GM12864 (cell line): ENCODE data around the gene NQO2.
"Not testable (repeated sequence)": the region's sequence is repeated elsewhere in the genome, so short reads cannot be mapped to it uniquely, and the experiment has no call there.

Experiments used
- DNase-seq: peaks from one replicate; pipeline ENCODE4 v3.0.0-alpha.2; 2011; ENCODE audit warnings: low read depth
- H3K4me3 ChIP-seq: 2 replicates; pipeline ENCODE4 v1.5.1; 2011; ENCODE audit warnings: mild to moderate bottlenecking, low read depth, low read length, control low read depth
- CTCF ChIP-seq: IDR thresholded peaks from 2 replicates; pipeline ENCODE4 v1.5.1; 2011; ENCODE audit warnings: low read depth, mild to moderate bottlenecking, moderate library complexity, low read length, control low read depth, inconsistent platforms; ENCODE audit errors: missing control alignments

The NQO2 gene

GRCh38 chr6:3057063-3057770, 57.5 kb downstream of the NQO2 start:
- no peak overlapping the region for H3K4me3 ChIP-seq
- TF ChIP-seq CTCF = no peak
- no peak for DNase-seq

GRCh38 chr6:3058957-3059356, 59.3 kb downstream of the NQO2 start:
- no peak overlapping the region for H3K4me3 ChIP-seq
- no peak for DNase-seq
- no peak for TF ChIP-seq CTCF

- DNase-seq = not testable (repeated sequence)
Observed at GRCh38 chr6:3060092-3060491, 60.4 kb downstream of the NQO2 start.

GRCh38 chr6:3061501-3061941, 61.8 kb downstream of the NQO2 start:
- no peak overlapping the region for H3K4me3 ChIP-seq
- TF ChIP-seq CTCF = no peak
- no peak for DNase-seq

More at GRCh38 chr6:3060092-3060491, 60.4 kb downstream of the NQO2 start:
- not testable (repeated sequence) for H3K4me3 ChIP-seq

GRCh38 chr6:3063340-3063732, 63.6 kb downstream of the NQO2 start:
- DNase-seq = not testable (repeated sequence)
- peak overlapping the region; percentile 74; the same call in 1 of the 2 replicates for H3K4me3 ChIP-seq

GRCh38 chr6:3063733-3064700, 64.3 kb downstream of the NQO2 start:
- TF ChIP-seq CTCF = no peak
- peak; percentile 40 for DNase-seq
- peak overlapping the region; percentile 74 for H3K4me3 ChIP-seq

GRCh38 chr6:3068329-3069214, 68.9 kb downstream of the NQO2 start, which contains the start of gene RIPK1:
Gene RIPK1 (plus strand): TSS chr6:3068494. CDS start chr6:3076824, 8,330 bp downstream.
- peak within 1 kb of the TSS; percentile 93 for H3K4me3 ChIP-seq
- peak; percentile 33 for TF ChIP-seq CTCF
- DNase-seq = peak; percentile 62
